Trophoblast cell (in vitro differentiated cells and primary cell): ENCODE data around the gene WT1.

Source experiments
- DNase-seq, 2 donors: peaks; one replicate each; pipeline ENCODE4 v3.0.0-alpha.2; 2016
- H2AFZ ChIP-seq: 2 replicates; pipeline ENCODE4 v1.6.1; 2013; ENCODE audit warnings: low read length, moderate library complexity, mild to moderate bottlenecking; ENCODE audit not compliant: insufficient read depth, poor library complexity
- H2AK5ac ChIP-seq: 2 replicates; pipeline ENCODE4 v1.6.1; 2013; ENCODE audit warnings: mild to moderate bottlenecking, low read length
- H2BK120ac ChIP-seq: 2 replicates; pipeline ENCODE4 v1.6.1; 2013; ENCODE audit warnings: low read length, mild to moderate bottlenecking, moderate library complexity; ENCODE audit not compliant: insufficient read depth, poor library complexity
- H2BK12ac ChIP-seq: 2 replicates; pipeline ENCODE4 v1.6.1; 2013; ENCODE audit warnings: mild to moderate bottlenecking, low read length, moderate library complexity
- H2BK5ac ChIP-seq: 2 replicates; pipeline ENCODE4 v1.6.1; 2013; ENCODE audit warnings: low read length, low read depth, moderate library complexity, mild to moderate bottlenecking; ENCODE audit not compliant: poor library complexity
- H3K14ac ChIP-seq: 2 replicates; pipeline ENCODE4 v1.6.1; 2013; ENCODE audit warnings: mild to moderate bottlenecking, low read length
- H3K18ac ChIP-seq: 2 replicates; pipeline ENCODE4 v1.6.1; 2013; ENCODE audit warnings: mild to moderate bottlenecking, low read length
- H3K23ac ChIP-seq: 2 replicates; pipeline ENCODE4 v1.6.1; 2013; ENCODE audit warnings: low read length
- H3K27ac ChIP-seq: 2 replicates; pipeline ENCODE4 v1.5.1; 2013; ENCODE audit warnings: low read depth, mild to moderate bottlenecking, inconsistent platforms, low read length, moderate library complexity
- H3K27me3 ChIP-seq: 2 replicates; pipeline ENCODE4 v1.6.1; 2013; ENCODE audit warnings: inconsistent platforms, mild to moderate bottlenecking, low read length, moderate library complexity; ENCODE audit not compliant: insufficient read depth
- H3K36me3 ChIP-seq, 2 experiments: 1 replicate in 1 of 2; 2 replicates in 1 of 2; pipeline ENCODE4 v1.6.1; 2013; ENCODE audit warnings: low read length in 2 of 2, mild to moderate bottlenecking in 2 of 2, moderate library complexity in 1 of 2; ENCODE audit not compliant: insufficient read depth in 2 of 2, control insufficient read depth in 1 of 2
- H3K4ac ChIP-seq: 2 replicates; pipeline ENCODE4 v1.6.1; 2013; ENCODE audit warnings: low read depth, mild to moderate bottlenecking, low read length, moderate library complexity
- H3K4me1 ChIP-seq, 2 experiments: 1 replicate in 1 of 2; 2 replicates in 1 of 2; pipeline ENCODE4 v1.6.1; 2013; ENCODE audit warnings: low read length in 2 of 2, mild to moderate bottlenecking in 2 of 2, moderate library complexity in 1 of 2; ENCODE audit not compliant: insufficient read depth in 2 of 2, control insufficient read depth in 1 of 2
- H3K4me2 ChIP-seq: 2 replicates; pipeline ENCODE4 v1.6.1; 2013; ENCODE audit warnings: inconsistent platforms, mild to moderate bottlenecking, low read length, moderate library complexity
- H3K4me3 ChIP-seq: 2 replicates; pipeline ENCODE4 v1.5.1; 2013; ENCODE audit warnings: mild to moderate bottlenecking, low read depth, low read length, inconsistent platforms
- H3K79me1 ChIP-seq: one replicate; pipeline ENCODE4 v1.6.1; 2013; ENCODE audit warnings: low read length
- H3K79me2 ChIP-seq: 2 replicates; pipeline ENCODE4 v1.6.1; 2013; ENCODE audit warnings: low read length, mild to moderate bottlenecking; ENCODE audit not compliant: control insufficient read depth, insufficient read depth, poor library complexity
- H3K9ac ChIP-seq: 2 replicates; pipeline ENCODE4 v1.6.1; 2013; ENCODE audit warnings: mild to moderate bottlenecking, low read length
- H3K9me3 ChIP-seq: 2 replicates; pipeline ENCODE4 v1.6.1; 2013; ENCODE audit warnings: low read depth, mild to moderate bottlenecking, control low read depth, inconsistent platforms, low read length; ENCODE audit not compliant: insufficient read depth
- H4K12ac ChIP-seq: 2 replicates; pipeline ENCODE4 v1.6.1; 2013; ENCODE audit warnings: low read depth, mild to moderate bottlenecking, low read length, moderate library complexity
- H4K8ac ChIP-seq: 2 replicates; pipeline ENCODE4 v1.6.1; 2013; ENCODE audit warnings: low read depth, mild to moderate bottlenecking, low read length, moderate library complexity
- H4K91ac ChIP-seq: one replicate; pipeline ENCODE4 v1.6.1; 2013; ENCODE audit warnings: low read depth, mild to moderate bottlenecking, low read length, moderate library complexity
- WGBS: extraction: QIAGEN DNeasy Blood & Tissue Kit; methylation state at CpG from one replicate; pipeline ENCODE4 v1.1.7; 2013; ENCODE audit warnings: missing lambda C conversion rate; ENCODE audit not compliant: insufficient read length, insufficient coverage; ENCODE audit errors: extremely low coverage; 5-methylcytosine and 5-hydroxymethylcytosine counted together

Gene WT1

DNA sequence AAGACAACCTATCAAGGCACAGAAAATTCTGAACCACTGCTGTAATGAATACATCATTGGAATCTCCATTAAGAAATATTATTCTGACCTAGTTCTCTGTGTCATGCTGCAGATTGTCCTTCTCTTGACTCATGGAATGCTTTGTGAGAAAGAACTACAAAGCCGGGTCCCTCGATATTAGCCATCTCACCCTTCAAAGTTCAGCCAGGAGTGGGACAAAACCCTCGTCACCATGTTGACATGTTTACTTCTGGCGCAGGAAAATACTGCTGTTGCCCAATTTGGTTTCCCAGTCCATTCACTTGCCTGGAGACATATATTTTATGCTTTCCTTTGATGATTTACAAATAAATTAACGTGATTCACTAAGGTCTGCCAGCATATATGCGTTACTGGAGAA lies 10.9 kb upstream of the WT1 start:
- no CpG with 5 or more reads among the region's 6 CpGs for WGBS
- no peak for DNase-seq
- H2BK5ac ChIP-seq, result no peak overlapping the region
- H3K14ac ChIP-seq, result no peak overlapping the region
- H2BK12ac ChIP-seq, result no peak overlapping the region
- H2AK5ac ChIP-seq, result no peak overlapping the region
- no peak overlapping the region for H3K18ac ChIP-seq
- H2AFZ ChIP-seq, result no peak overlapping the region
- H3K36me3 ChIP-seq, result no peaks in the 10 kb centered on the region
- H3K9ac ChIP-seq, result no peak overlapping the region
- H3K9me3 ChIP-seq, result no peaks in the 10 kb centered on the region
- H3K27ac ChIP-seq, result no peak overlapping the region
- H3K27me3 ChIP-seq, result peaks cover 2% of the 10 kb centered on the region
- H3K4ac ChIP-seq, result no peak overlapping the region
- H3K4me1 ChIP-seq, result no peaks in the 10 kb centered on the region
- no peaks in the 10 kb centered on the region for H3K79me1 ChIP-seq
- H4K91ac ChIP-seq, result no peak overlapping the region
- no peaks in the 10 kb centered on the region for H3K79me2 ChIP-seq
- H3K4me3 ChIP-seq, result no peak overlapping the region
- H4K8ac ChIP-seq, result no peak overlapping the region
- no peak overlapping the region for H2BK120ac ChIP-seq
- H4K12ac ChIP-seq, result no peak overlapping the region
- H3K4me2 ChIP-seq, result no peak overlapping the region
- H3K23ac ChIP-seq, result no peak overlapping the region

GRCh38 chr11:32444186-32444585 lies 8.8 kb upstream of the WT1 start:
- Histone ChIP-seq H4K91ac (no peak overlapping the region), H3K79me2 (no peaks in the 10 kb centered on the region), H3K4ac (no peak overlapping the region), H3K79me1 (no peaks in the 10 kb centered on the region), H2AK5ac (no peak overlapping the region), H3K23ac (no peak overlapping the region), H2BK12ac (no peak overlapping the region), H2AFZ (no peak overlapping the region), H3K27me3 (peaks cover 13% of the 10 kb centered on the region), H2BK5ac (no peak overlapping the region), H3K4me2 (no peak overlapping the region), H4K8ac (no peak overlapping the region), H3K4me1 (peaks cover under 1% of the 10 kb centered on the region in 2 experiments), H3K14ac (no peak overlapping the region), H4K12ac (no peak overlapping the region), H3K4me3 (no peak overlapping the region), H3K9me3 (no peaks in the 10 kb centered on the region), H3K27ac (no peak overlapping the region), H3K18ac (no peak overlapping the region), H3K36me3 (no peaks in the 10 kb centered on the region), H2BK120ac (no peak overlapping the region), H3K9ac (no peak overlapping the region)
- no peak for DNase-seq
- no CpG with 5 or more reads among the region's 4 CpGs for WGBS

GRCh38 chr11:32440916-32441315 lies 5.6 kb upstream of the WT1 start:
- H3K36me3 ChIP-seq, result no peaks in the 10 kb centered on the region
- no peak overlapping the region for H3K9ac ChIP-seq
- H2AFZ ChIP-seq, result no peak overlapping the region
- DNase-seq, result no peak
- peaks cover 12 to 13% of the 10 kb centered on the region in 2 experiments for H3K4me1 ChIP-seq
- no peak overlapping the region for H3K23ac ChIP-seq
- H3K4me2 ChIP-seq, result no peak overlapping the region
- peaks cover 6% of the 10 kb centered on the region for H3K9me3 ChIP-seq
- H3K79me1 ChIP-seq, result no peaks in the 10 kb centered on the region
- no peaks in the 10 kb centered on the region for H3K79me2 ChIP-seq
- no peak overlapping the region for H4K91ac ChIP-seq
- H2BK12ac ChIP-seq, result no peak overlapping the region
- WGBS, result no CpG with 5 or more reads among the region's 9 CpGs
- H3K18ac ChIP-seq, result no peak overlapping the region
- H2AK5ac ChIP-seq, result no peak overlapping the region
- no peak overlapping the region for H3K4me3 ChIP-seq
- no peak overlapping the region for H4K8ac ChIP-seq
- H4K12ac ChIP-seq, result no peak overlapping the region
- no peak overlapping the region for H3K14ac ChIP-seq
- no peak overlapping the region for H3K27ac ChIP-seq
- no peak overlapping the region for H2BK120ac ChIP-seq
- H2BK5ac ChIP-seq, result no peak overlapping the region
- no peak overlapping the region for H3K4ac ChIP-seq
- H3K27me3 ChIP-seq, result peaks cover 45% of the 10 kb centered on the region

- no CpG with 5 or more reads among the region's 6 CpGs for WGBS
- H3K79me1 ChIP-seq, result no peaks in the 10 kb centered on the region
- no peak overlapping the region for H3K4me2 ChIP-seq
- no peak for DNase-seq
- H3K23ac ChIP-seq, result no peak overlapping the region
- no peak overlapping the region for H3K14ac ChIP-seq
- H4K91ac ChIP-seq, result no peak overlapping the region
- H3K4me3 ChIP-seq, result no peak overlapping the region
- no peak overlapping the region for H2AFZ ChIP-seq
- no peak overlapping the region for H3K9ac ChIP-seq
- H2BK12ac ChIP-seq, result no peak overlapping the region
- peaks cover 50% of the 10 kb centered on the region for H3K27me3 ChIP-seq
- no peak overlapping the region for H4K12ac ChIP-seq
- peaks cover 6% of the 10 kb centered on the region for H3K9me3 ChIP-seq
- H2AK5ac ChIP-seq, result no peak overlapping the region
- no peak overlapping the region for H3K18ac ChIP-seq
- no peaks in the 10 kb centered on the region for H3K79me2 ChIP-seq
- H2BK5ac ChIP-seq, result no peak overlapping the region
- no peaks in the 10 kb centered on the region for H3K36me3 ChIP-seq
- no peak overlapping the region for H4K8ac ChIP-seq
- no peak overlapping the region for H3K4ac ChIP-seq
- H3K4me1 ChIP-seq, result peaks cover 17 to 18% of the 10 kb centered on the region in 2 experiments
- H3K27ac ChIP-seq, result no peak overlapping the region
- H2BK120ac ChIP-seq, result no peak overlapping the region
Observed at GRCh38 chr11:32440312-32440908, 5.1 kb upstream of the WT1 start.
